T-helper 9 cell (primary cell): ENCODE data around the gene IL6ST.
A peak's percentile ranks its signal among the peaks of the same experiment; 100 is the strongest.
"Not testable (repeated sequence)": the region's sequence is repeated elsewhere in the genome, so short reads cannot be mapped to it uniquely, and the experiment has no call there.

Experiments used
- DNase-seq: peaks from one replicate; pipeline ENCODE4 v3.0.0-alpha.2; 2020

Gene IL6ST

DNA sequence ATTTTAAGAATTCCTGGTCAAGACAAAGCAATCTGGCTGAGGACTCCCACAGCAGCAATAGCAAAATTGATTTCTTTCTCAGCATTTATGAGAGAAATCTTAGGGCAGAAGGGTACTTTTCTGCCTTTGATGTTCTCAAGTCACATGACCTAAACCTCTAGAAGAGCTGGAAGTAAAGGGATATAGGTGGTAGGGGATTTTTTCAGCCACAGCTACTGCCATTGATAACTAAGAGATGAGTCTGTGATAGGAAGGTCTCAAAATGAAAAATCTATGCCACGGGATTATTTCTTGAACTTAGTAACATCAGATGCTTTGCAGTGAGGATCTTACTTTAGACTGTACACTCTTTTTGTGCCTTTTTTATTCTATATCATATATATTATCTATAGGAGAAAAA, 35.6 kb downstream of the IL6ST start:
- no peak for DNase-seq

DNA sequence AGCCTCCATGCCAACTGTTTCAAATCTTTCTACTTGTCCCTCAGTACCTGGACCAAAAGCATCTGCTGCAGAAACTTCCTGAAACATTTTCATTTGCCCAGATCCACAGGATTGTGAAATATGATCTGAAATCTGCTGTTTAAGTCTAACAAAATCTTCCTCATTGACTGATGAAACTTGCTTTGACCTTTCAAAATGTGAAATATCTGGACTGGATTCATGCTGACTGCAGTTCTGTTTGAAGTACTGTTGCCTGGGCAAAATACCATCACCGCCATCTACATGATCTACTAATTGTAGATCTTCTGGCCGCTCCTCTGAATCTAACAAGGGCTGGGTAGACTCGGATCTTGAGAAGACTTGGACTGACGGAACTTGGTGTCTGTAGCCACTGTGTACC, 53.6 kb downstream of the IL6ST start:
- DNase-seq, result not testable (repeated sequence)

DNA sequence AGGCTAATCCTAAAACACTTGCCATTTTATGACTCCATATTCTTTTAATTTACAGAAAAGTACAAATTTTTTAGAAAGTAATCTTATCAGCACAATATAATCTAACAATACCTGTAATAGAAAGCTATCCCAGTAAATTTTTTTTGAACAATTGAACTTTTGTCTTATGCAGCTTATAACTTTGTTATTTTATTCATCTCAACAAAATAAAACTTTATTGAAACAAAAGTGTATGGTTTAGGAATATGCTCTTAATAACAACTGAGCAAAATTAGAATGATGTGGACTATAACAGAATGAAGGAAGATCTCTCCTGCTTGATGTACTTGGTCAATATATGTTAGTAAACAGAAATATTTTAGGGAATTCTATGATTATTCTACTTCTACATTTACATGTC, 57.2 kb downstream of the IL6ST start:
- DNase-seq, result not testable (repeated sequence)

DNA sequence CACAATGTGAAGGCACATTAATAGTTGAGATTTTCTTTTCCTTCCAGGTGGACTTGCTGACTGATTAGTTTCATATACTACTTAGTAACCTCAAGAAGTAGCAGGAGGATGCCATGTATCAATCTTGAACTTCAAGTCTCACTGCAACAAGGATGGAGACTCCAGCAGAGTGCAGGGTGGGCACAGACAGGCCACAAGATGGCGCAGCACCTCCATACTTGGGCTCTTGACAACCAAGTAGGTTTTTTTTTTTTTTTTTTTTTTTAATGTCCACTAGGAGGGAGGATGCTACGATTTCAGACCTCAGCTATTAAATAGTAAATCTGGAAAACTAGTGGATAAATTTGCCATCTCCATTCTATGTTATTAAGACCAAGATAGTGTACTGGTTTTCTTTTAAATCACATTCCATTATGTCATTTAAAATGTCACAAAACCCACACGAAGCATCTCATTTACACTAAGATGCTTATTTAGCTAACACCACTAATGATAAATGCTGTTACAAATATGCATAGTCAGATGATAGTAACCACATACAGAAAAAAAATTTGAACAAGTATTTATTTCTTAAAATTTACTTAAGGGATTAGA, 58.6 kb downstream of the IL6ST start:
- DNase-seq, result peak; percentile 68

- no peak for DNase-seq
These were observed 59.4 kb downstream of the IL6ST start for GRCh38 chr5:55935371-55935770.

- no peak for DNase-seq
These were observed 60.0 kb downstream of the IL6ST start for GRCh38 chr5:55934720-55935119.

DNA sequence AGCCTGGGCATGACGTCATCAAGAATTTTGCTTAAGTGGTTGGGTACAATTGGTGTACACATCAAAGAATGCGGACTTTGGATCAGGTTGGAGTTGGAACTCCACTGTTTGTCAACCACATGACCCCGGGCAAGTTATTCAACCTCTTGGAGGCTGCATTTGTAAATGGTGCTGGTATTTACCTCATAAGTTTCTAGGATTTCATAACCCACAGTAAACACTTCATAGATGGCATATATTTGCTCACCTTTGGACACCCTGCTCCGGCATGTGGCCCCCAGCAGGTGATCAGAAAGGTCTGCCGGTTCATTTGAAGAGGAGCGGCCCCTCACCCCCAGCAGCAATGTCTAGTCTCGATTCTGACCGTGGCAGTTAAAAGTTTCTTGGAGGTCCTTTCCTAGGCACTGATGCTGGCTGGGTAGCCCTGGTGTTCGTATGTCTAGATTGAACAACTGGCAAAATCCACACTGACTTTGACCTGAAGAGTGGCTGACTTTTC, 60.6 kb downstream of the IL6ST start:
- no peak for DNase-seq

DNA sequence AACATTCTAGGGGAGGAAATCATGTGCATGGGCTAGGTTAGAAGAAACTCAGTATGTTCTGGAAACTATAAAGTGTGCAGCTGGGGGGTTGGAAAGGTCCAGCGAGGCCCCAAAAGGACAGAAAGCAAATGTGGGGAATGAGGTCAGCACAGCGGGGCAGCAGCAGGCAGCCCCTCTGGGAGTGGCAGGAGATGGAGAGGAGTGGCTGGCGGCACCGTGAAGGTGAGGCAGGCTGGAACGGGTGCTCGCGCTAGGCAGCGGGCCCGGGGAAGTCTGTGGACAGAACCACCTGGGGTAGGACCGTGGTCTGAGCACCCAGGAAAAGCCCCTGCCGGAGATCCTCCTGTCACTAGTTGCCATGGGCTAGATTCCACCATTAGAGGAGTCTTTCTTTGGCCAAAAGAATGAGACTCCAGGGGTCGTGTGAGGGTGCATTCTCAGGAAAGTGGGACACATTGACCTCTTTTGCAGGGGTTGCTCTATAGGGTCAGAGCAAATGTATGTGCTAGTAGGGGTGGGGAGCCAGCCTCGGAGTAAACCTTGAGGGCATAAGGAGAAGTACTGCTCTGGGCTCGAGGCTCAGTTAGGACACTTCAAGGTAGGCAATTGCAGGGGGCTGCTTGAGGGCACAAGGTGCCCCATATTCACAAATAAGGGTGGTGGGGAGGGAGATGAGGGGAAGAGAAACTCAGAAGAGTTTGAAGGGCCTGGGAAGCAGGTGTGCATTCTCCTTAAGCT, 61.2 kb downstream of the IL6ST start:
- no peak for DNase-seq

DNA sequence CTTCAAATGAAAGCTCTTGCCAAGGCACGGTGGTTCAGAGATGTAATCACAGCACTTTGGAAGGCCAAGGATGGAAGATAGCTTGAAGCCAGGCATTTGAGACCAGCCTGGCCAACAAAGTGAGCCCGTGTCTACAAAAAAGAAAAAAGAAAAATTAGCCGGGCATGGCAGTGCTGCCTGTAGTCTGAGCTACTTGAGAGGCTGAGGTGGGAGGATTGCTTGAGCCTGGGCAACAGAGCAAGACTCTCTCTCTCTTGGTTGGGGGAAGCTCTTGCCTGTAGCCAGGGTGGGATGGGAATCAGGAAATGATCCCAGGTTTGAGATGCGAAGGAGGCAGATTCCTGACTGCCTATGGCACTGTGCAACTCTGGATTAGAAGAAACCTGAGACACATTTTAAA, 62.1 kb downstream of the IL6ST start:
- DNase-seq, result no peak

DNA sequence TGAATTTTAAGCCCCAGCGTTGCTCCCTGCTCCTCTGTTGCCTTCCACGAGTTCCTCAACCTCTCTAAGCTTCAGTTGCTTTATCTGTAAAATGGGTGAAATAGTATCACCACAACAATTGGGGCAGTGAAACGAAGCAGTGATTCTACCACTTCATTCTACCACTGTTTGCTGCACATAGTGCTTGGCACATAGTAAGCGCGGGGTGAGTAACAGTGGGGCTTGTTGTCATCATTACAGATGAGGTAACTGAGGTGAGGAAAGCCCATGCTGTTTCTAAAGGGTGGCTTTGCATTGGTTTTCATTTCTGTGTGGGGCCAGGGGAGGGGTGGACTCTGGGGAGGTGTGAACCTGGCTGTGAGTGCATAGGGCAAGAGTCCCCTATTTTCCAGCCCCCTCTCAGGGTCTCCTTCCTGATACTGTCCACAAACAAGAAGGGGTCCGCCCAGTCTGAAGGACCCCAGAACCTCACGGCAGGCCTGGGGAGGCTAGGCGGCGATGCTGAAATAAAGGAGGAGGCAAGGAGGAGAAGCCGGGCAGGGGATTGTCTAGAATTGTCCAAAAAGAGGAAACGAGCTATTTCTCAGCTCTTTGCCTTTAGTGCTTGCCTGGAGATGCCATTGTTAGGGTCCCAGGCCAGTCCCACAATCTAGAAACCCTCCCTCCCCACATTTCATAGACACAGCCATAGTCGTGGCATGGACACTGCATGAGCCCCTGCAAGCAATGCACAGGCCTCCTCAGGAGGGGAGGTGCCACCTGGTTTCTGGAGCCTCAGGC, 65.6 kb downstream of the IL6ST start:
- no peak for DNase-seq

GRCh38 chr5:55927861-55928655, 66.7 kb downstream of the IL6ST start:
- no peak for DNase-seq

DNA sequence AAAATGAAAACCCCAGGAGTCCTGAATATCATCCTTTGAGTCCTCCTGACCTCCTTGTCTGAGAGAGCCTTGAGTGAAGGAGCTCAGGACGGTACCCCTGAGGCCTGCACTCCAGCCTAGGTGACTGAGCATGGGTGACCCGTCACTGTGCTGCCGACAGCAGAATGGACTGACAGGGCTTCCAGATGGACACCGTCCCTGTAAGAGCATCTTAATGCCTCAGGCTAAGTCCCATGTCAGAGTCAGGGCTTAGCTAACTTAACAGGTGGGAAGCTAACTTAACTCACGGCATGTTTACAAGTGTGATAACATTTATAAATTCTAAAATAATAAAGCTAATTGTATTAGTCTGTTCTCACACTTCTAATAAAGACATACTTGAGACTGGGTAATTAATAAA, 68.3 kb downstream of the IL6ST start:
- no peak for DNase-seq

DNA sequence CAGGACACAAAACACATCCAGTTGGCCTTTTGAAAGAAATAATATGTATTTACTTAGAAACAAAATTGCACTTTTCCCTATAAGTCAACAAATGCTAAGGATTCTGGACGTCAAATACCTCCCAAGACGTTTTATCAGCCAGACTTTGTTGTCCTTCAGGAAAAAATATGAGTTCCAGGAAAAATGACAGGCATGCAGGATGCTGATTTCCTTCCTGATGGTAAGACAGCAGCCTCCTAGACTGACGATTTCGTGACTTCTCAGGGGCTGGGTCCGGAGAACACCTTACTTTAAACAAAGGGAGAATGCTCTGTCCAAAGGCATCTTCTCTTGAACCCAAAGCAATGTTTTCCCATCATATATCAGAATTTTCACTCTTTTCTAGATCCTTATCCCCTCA, 69.1 kb downstream of the IL6ST start:
- no peak for DNase-seq

- DNase-seq, result no peak
These were observed 69.6 kb downstream of the IL6ST start for GRCh38 chr5:55925181-55925580.

- no peak for DNase-seq
These were observed 70.0 kb downstream of the IL6ST start for GRCh38 chr5:55924744-55925143.

DNA sequence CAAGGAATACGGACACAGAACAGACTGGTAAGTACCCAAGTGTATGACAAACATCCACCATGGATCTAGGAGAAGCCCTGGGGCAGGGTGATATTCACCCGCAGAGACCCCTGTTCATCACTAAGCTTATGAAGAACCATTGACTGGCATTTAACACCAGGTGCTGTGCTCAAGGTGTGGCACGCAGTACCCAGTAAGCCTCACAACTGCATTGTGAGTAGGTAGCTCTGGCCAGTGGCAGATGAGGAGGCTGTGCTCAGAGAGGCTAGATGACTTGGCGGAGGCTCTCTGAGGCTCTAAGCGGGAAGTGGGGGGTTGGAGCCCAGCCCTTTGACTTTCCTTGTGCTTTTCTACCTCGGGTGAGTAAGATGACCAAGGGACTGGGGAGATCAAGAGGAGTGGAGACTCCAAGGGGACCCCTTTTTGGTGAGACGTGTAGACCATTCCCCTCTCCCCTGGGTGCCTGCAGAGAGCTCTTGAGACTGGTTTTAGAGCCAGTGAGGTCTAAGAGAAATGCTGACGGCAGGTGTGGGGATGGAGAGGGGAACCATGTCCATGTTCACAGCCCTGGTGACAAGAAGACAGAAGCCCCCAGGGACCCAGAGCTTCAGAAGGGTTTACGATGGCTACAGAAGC, 70.8 kb downstream of the IL6ST start:
- no peak for DNase-seq

DNA sequence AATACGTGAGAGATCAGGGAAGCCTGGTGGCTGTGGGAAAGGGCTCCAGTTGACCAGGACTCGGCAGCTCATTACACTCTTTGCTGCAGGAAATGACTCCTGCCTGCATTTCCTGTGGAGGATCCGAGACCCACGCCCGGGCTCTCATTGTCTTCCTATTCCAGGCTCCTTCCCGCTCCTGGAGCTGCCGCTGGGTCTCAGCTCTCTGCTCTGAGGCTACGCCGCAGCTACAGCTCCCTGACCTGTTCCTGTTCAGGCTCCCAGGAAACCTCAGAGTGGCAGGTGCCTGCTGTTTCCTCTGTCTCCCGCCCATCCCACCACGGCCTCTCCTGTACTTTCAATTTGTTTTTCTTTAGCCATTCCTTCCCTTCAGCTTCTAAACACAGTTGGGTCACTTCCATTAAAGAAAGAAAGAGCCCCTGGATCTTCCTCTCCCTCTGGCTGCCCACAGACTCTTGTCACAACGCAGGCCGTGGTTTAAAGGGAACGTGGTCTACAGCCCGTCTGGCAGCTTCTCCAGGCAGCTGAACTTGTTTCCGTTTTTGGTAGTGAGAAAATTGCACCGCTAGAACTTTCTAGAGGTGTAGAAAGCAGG, 71.5 kb downstream of the IL6ST start:
- DNase-seq, result no peak

DNA sequence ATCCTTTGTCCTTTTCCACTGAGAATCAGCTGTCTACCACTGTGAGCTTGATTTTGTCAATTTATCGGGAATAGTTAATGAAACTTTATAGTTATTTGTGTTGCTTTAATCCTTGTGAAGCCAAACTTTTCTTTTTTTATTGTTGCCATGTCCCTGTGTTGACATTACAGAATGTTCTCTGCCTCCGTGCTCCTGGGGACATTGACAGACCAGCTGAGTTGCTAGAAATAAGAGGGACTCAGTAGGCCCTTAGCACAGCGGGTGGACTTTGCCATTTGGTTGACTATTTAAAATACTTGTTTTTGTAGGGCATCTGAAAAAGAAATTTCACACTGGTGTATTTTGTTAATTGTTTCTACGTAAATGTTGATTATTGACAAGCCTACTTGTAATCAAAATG, 73.1 kb downstream of the IL6ST start:
- no peak for DNase-seq

GRCh38 chr5:55920784-55921183, 74.0 kb downstream of the IL6ST start:
- DNase-seq, result no peak

DNA sequence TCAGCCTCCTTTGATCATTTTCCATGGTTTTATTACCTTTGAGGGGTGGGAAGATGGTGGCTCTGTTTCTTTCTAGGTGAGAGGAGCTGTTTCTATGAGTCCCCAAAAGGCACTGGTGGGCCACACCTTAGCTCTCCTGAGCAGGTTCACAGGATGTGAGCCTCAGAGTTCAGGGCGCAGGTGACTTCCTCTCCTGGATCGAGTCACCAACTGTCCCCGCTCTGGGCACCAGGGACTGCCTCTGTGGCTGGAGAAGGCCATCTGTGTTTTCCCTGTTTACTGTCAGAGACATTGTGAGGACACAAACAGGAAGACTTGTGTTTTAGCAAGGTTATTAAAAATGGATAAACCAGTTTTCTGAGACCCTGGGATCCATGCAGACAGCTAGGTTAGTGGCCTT, 75.1 kb downstream of the IL6ST start:
- no peak for DNase-seq

DNA sequence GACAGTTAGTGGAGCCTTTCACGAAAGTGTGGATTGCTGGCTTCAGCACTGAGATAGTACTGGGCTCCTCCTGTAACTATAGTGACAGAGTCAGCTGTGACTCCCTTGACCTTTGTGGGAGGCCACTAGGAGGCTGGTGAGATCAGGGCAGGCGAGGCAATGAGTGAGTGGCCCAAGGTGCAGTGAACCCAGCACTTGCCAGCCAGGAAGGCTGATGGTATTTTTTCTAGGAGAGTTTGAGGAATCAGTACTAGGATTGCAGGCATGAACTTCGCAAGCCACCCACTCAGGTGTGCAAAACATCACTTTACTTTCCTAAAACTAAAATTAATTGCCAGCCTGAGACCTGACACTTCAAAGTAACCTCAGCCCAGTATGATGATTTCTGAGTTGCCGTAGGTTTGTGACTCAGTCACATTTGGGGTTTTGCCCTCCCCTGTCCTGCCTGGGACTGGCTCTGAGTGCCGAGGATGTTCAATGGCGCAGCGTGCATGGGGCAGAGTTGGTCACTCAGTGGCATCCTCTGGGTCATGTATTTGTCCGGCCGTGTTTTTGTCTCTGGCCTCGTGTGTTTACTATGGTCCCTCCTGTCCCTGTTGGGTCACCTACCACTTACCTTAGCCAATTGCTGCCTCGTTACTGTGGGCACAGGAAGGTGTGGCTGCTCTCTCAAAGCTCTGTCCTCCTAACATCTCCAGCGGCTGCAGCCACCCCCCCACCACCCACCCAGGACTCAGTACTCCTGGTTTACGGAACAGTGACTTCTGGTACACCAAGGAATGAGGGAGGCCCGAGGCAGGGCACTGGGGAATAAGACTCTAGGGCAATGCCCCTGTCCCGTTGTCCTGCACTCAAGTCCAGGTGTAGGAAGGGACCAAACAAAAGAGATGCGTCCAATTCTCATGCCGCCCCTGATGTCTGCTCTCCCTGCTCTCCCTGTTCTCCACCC, 76.4 kb downstream of the IL6ST start:
- DNase-seq, result no peak
